Right ventricle myocardium inferior (tissue), 1 donor: ENCODE results near the gene TP53. TPM values are rescaled to one million over a fixed set of nuclear protein-coding genes. Genes with fewer than 3 reads are reported as not detected.
A peak's percentile ranks its signal among the peaks of the same experiment; 100 is the strongest.

Experiments used
- ATAC-seq: fragments of 200-7000 bp; cut with Tn5 transposase; one replicate; pipeline ENCODE4 v1.9.1; 2020; ENCODE audit warnings: mild to moderate bottlenecking, moderate library complexity
- DNase-seq: peaks from one replicate; pipeline ENCODE4 v3.0.0; 2021; ENCODE audit errors: missing footprints
- intact Hi-C: fragments of 100-400 bp; cut with DNase I; formaldehyde crosslinking; loops from one replicate; pipeline ENCODE4 v1.11.0; 2022
- total RNA-seq: library from RNA; stranded (reverse); fragmentation: NEBNext Ultra II Directional; extraction: Animal tissue kit (Norgen Biotek cat#: 25700); gene quantifications from one replicate; pipeline ENCODE4 v1.2.1, GENCODE V29; 2021
- donor health status: DM: no; HTN: yes; CAD: no; lungs with severe emphysema.

Gene TP53
- total RNA-seq, 1 donor from 2014 or later = 15.4 TPM

DNA sequence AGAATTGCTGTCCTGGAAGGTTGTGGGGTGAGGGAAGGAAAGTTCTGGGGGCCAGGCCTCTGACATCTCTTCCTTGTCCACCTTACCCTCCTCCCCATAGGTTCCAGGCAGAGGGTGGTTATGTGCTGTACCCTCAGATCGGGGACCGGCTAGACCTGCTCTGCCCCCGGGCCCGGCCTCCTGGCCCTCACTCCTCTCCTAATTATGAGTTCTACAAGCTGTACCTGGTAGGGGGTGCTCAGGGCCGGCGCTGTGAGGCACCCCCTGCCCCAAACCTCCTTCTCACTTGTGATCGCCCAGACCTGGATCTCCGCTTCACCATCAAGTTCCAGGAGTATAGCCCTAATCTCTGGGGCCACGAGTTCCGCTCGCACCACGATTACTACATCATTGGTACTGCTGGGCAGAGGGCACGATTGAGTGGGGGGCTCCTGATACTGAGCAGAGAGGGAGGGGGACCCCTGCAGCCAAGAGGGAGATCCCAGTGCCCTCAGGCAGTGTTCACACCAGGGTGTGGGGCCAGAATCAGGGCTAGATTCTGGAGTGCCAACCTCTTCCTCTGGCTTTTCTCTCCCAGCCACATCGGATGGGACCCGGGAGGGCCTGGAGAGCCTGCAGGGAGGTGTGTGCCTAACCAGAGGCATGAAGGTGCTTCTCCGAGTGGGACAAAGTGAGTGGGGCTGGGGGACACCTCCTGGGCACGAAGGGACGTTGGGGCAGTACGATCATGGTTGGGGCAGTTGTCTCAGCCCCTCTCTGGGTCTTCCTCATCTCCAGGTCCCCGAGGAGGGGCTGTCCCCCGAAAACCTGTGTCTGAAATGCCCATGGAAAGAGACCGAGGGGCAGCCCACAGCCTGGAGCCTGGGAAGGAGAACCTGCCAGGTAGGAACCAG is 20.8 kb upstream of the TP53 start:
- ATAC-seq = no peak
- no peak for DNase-seq
- intact Hi-C loops = no loop called here

DNA sequence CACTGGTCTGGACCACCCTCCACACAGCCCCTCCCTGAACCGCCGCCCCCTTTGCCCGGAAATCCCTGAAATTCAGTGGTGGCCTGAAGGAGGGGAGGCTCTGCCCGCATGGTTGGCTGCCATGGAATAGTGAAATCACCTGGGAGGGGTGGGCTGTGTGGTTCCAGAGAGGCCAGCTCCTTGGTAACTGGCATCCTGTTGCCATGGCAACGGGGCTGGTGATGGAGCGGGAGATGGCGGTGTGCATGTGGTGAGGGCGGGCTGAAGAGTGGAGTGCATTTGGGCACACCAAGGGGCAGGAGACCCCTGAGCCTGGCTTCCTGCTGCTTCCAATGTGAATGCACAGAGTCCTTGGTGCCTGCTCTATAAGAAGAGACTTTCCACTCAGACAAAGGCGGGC is 20.2 kb upstream of the TP53 start:
- ATAC-seq = no peak
- intact Hi-C loops = no loop called here
- no peak for DNase-seq

DNA sequence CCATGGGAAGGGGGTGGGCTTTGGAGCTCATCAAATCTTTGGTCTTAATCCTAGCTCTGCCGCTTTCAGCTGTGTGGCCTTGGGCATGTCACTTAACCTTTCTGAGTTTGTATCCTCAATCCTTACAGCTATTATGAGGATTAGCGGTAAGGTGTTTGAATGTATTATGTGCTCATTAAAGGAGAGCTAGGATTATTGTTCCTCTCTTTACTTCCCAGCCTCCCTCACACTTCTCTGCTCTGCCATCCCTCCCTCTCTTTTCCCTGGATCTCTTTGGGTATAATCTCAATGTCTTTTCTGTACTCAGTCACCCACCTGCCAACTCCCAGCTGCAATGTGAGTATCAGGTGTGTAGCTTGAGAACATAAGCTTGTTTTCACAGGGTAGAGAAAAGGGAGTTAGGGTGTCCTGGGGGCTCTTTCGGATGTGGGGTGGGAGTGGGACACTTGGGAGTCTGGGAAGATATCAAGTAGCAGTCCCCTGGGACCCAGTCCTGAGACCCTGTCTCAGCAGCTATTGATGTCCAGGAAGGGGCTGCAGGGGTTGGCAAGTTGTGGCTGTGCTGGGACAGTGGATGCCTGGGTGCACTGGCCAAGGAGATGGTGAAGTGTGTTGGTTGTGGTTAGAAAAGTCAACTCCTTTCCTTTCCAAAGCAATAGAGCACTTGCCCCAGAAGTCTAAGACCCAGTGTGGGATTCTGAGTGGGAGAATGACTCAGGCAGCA is 19.5 kb upstream of the TP53 start:
- ATAC-seq (no peak), DNase-seq (no peak)
- intact Hi-C loops = no loop called here

DNA sequence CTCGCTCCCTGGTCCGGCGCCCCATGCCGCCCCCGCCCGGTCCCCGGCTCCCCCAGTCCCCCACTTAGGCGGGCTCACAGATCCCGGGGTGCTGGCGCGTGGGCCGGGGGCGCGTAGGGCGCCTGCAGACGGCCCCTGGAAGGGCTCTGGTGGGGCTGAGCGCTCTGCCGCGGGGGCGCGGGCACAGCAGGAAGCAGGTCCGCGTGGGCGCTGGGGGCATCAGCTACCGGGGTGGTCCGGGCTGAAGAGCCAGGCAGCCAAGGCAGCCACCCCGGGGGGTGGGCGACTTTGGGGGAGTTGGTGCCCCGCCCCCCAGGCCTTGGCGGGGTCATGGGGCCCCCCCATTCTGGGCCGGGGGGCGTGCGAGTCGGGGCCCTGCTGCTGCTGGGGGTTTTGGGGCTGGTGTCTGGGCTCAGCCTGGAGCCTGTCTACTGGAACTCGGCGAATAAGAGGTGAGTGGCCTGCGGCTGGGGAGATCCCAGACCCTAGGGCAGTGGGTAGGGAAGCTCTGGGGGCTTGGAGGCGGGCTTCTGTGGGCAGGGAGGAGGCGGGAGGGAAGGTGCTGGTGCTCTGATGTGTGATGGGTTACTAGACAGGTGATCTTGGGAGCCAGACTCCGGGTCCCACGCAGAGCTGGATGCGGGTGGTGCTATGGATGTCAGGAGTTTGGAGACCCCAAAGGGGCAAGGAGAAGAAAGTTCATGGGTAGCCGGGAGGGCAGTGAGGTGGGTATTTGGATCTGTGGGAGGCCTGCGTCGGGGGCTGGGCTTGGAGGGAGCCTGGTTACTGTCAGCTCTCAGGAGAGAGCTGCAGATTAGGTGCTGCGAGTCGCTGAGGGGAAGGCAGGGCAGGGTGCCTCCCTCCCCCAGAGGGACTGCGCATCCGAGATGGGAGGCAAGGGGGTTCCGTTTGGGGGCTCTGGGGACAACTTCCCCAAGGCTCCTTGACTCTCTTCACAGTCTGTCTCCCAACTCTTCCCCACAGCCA is 18.3 kb upstream of the TP53 start:
- intact Hi-C loops = no loop called here
- no peak for ATAC-seq
- DNase-seq = no peak

DNA sequence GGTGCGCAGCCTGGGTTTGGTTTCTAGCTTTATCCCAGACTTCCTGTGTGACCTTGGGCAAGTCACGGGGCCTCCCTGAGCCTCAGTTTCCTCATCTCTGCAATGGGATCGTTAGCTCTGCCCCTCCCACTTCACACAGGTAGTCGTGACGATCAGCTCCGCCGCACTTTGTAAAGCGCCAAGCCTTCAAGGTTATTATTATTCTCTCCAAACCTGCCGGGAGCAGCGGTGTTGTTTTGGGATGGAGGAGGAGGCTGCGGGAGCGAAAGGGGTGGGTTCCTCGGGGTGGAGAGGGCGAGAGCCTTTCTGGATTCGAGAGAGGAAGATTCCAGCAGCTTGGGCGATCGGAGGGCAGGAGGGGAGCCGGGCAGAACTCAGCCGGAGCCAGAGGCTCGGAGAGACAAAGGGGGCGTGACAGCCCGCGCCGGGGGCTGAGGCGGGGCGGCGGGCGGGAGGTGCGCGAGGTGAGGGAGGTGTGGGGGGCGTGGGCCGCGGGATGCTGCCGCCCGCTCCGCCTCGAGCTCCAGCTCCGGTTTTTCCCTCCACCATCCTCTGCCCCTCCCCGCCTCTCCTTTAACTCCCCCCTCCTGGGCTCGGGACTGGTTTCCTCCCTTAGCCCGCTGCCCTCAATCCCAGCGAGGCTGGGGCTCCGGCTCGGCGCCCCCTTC is 17.4 kb upstream of the TP53 start, which contains the start of gene EFNB3:
Gene EFNB3 (plus strand): TSS at position 602 of the 668 bp plus-strand sequence. CDS start 397 bp downstream, outside the sequence.
- DNase-seq (no peak), ATAC-seq (no peak)
- intact Hi-C loops = no loop called here

DNA sequence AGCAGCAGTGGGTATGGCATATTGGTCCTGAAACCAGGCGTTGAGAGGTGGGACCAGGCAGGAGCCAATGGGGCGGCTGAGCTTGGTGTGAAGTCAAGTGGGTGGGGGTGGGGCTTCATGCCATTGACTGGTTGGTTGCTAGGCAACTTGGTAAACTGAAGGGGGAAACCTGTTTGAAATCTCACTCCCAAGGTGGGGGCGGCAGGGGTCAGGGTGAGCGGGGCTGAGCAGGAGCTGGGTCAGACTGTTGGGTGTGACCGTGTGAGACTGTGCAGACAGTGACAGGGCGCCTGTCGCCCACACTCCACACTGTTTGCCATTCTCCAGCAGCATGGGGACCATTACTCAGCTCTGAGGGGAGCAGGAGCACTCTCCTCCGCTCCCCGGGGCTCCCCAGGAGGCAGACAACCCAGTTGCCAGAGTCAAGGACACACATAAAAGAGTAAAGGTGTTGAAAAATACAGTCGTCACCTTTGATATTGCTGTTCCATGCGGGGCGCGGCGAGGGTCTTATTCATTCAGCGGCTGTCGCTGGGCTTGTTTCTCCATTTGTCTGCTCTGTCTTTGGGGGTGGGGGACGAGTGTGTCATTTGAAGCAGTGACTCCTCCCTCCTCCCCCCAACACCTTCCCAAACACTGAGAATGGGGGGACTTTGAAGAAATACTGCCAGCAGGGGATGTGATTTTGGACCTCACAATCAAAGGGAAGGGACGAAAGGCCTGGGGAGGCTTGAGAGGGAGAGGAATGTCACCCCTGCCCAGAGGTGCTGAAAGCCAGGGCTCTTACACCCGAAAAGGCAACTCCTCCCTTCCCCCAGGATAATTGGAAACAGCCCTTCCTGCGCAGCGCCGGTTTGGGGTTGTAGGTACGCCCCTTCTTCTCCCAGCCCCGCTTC is 16.5 kb upstream of the TP53 start:
- intact Hi-C loops = no loop called here
- DNase-seq (no peak), ATAC-seq (peak; percentile 45)

DNA sequence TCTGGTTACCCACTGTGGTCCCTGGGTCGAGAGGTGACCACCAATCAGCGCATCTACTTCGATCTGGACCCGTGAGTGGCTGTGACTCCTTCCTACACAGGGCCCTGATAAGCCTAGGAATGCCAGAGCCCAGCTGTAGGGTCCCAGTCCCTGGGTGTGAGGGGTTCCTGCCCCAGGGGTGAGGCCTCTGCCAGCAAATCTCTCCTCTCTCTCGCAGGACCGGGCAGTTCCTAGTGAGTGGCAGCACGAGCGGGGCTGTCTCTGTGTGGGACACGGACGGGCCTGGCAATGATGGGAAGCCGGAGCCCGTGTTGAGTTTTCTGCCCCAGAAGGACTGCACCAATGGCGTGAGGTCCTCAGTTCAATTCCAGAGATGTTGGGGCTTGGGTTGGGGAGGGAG is 15.5 kb upstream of the TP53 start:
- ATAC-seq = no peak
- no peak for DNase-seq
- intact Hi-C loops = no loop called here

DNA sequence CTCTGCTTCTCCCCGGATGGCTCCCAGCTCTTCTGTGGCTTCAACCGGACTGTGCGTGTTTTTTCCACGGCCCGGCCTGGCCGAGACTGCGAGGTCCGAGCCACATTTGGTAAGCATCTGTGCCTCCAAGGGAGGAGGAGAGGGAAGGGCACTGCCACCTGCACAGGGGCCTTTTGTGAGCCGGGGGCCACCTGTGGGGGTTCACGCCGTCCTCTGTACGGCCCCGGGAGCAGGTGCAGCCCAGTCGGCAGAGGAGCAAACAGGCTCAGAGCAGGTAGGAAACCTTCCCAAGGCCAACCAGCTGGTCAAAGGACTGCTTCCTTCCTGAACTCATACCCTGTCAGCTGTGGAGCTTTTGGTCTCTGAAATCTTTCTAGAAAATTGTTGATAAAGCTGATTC is 14.4 kb upstream of the TP53 start:
- ATAC-seq = no peak
- intact Hi-C loops = no loop called here

DNA sequence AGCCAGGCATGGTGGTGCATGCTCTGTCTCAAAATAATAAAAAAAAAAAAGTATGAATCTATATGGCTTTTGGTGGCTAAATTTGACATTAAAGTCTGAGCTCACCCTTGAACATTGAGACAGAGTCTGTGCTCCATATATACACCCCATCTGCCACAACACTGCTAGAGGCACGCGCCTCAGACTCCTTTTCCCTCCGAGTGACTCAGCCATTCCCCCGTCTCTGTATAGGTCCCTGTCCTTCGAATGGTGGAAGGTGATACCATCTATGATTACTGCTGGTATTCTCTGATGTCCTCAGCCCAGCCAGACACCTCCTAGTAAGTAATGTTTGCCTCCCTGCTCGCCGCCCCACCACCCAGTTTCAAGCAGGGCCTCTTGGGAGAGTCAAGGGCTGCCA is 13.2 kb upstream of the TP53 start:
- ATAC-seq = no peak
- intact Hi-C loops = no loop called here
- no peak for DNase-seq

More for the DNA sequence above, 14.4 kb upstream of the TP53 start:
- no peak for DNase-seq

DNA sequence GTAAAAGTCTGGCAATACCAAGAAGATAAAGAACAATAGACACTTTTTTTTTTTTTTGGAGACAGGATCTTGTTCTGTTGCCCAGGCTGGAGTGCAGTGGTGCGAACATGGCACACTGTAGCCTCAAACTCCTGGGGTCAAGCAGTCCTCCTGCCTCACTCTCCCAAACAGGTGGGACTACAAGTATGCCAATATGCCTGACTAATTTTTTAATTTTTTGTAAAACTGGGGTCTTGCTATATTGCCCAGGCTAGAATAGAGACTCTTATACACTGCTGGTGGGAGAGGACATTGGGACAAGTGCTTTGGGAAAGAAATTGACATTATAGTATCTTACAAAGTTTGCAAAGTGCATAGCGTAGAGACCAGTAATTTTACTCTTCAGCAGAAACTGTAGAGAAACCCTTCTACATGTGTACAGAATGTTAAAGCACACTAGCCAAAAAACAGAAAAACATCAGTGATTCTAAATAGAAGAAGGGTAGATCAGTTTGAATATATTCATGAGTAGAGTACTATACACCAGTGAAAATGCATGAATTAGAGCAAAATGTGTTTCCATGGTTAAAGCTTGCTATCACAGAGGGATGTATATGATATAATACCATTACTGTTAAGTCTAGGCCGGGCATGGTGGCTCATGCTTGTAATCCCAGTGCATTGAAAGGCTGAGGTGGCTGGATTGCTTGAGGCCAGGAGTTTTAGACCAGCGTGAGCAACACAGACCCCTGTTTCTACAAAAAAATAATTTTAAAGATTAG is 10.7 kb upstream of the TP53 start:
- ATAC-seq = no peak
- DNase-seq = no peak
- intact Hi-C loops = no loop called here

DNA sequence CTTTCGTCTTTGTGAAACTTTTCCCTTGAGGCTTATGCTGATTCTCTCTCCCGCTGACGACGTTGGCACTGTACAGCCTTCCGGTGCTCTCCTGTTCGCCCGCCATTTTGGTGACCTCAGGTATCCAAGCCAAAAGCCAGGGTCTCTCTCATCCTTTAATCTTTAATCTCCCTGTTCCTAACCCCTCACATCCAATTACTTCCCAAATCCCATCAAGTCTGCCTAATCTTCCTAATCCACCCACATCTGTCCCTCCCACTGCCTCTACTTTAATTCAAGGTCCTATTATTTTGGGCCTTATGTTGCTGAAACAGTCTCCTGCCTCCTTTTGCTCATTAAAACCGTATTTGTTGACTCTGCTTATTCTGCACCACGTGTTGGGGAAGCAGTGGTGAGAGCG is 8.3 kb upstream of the TP53 start:
- intact Hi-C loops = no loop called here
- no peak for DNase-seq
- ATAC-seq = no peak

DNA sequence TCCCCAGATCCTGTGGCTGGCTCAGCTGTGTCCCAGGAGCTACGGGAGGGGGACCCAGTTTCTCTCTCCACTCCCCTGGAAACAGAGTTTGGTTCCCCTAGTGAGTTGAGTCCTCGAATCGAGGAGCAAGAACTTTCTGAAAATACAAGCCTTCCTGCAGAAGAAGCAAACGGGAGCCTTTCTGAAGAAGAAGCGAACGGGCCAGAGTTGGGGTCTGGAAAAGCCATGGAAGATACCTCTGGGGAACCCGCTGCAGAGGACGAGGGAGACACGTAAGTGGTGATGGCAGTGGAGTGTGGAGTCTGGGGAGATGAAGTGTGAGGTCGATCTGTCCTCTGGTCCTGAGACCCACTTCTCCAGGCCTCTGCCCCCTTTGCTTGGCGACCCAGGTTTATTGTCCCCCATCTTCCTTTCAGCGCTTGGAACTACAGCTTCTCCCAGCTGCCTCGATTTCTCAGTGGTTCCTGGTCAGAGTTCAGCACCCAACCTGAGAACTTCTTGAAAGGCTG is 1.6 kb upstream of the TP53 start:
- intact Hi-C loops = loop anchor here (1.0 to 5.0 kb wide), 2 partner anchors 37 to 74 kb away; partner anchors contain the start of gene ATP1B2
- no peak for ATAC-seq
- no peak for DNase-seq

DNA sequence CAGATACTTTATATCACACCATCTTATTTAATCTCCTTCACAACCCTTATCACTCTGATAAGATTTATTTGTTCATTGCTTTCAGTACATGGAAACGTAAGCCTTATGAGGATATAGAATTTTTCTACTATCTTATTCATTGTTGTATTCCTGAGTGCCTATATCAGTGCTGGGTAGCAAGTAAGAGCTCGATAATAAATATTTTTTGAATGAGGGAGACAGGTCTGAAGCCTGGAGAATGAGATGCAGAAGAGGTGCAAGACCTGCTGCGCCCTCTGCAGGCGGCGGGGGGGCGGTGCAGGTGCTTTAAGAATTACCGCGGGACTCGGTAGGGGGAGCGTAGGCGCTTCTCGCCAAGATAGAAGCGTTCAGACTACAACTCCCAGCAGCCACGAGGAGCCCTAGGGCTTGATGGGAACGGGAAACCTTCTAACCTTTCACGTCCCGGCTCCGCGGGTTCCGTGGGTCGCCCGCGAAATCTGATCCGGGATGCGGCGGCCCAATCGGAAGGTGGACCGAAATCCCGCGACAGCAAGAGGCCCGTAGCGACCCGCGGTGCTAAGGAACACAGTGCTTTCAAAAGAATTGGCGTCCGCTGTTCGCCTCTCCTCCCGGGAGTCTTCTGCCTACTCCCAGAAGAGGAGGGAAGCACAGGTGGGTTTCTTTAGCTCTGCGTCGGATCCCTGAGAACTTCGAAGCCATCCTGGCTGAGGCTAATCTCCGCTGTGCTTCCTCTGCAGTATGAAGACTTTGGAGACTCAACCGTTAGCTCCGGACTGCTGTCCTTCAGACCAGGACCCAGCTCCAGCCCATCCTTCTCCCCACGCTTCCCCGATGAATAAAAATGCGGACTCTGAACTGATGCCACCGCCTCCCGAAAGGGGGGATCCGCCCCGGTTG is 868 bp upstream of the TP53 start, which contains the start of gene WRAP53:
Gene WRAP53 (plus strand): TSS at position 570 of the 900 bp plus-strand sequence. CDS start 172 bp downstream, at position 742.
- intact Hi-C loops = loop anchor here (1.0 to 5.0 kb wide), 3 partner anchors 36 to 105 kb away; partner anchors contain the start of genes ATP1B2 and MPDU1
- DNase-seq (peak; percentile 98), ATAC-seq (peak; percentile 96)

DNA sequence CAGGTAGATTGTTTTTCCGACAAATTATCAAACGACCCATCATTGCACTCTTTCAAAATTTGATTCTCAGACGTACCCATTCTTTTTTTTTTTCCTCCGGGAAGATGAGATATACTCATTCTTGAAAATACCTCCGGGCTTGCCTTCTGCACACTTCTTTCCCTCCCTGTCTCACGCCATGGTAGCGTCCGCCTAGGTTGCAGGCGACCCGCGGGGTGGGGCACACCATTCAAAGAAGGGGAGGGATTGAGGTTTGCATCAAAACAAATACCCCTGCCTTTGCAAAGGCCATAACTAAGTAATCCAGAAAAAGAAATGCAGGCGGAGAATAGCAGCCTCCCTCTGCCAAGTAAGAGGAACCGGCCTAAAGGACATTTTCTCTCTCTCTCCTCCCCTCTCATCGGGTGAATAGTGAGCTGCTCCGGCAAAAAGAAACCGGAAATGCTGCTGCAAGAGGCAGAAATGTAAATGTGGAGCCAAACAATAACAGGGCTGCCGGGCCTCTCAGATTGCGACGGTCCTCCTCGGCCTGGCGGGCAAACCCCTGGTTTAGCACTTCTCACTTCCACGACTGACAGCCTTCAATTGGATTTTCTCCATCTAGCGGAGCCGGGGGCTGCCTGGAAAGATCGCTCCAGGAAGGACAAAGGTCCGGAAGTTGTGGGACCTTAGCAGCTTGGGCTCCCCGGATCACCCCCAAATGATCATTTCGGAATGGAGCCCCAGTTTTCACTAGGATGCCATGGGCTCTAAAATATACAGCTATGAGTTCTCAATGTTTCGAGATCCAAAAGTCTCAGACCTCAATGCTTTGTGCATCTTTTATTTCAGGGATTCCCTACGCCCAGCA is 843 bp downstream of the TP53 start:
- ATAC-seq (peak; percentile 63), DNase-seq (peak; percentile 89)
- intact Hi-C loops = loop anchor here (1.0 to 5.0 kb wide), 3 partner anchors 34 to 104 kb away; partner anchors contain the start of genes ATP1B2 and MPDU1
